Upper lobe of left lung (tissue), 4 donors: Measurements from ENCODE around the gene CHD9.

Experiments
- CTCF ChIP-seq, 6 experiments: fragments of 450-650 bp in 4 of 6; fragments of 200-600 bp in 2 of 6; sonication (generic) in 2 of 6; IDR thresholded peaks; one replicate each; pipeline ENCODE4 v1.5.1; 2016 to 2019; ENCODE audit warnings: antibody characterized with exemption in 6 of 6
- EP300 ChIP-seq, 4 donors: sonication (generic); formaldehyde crosslinking; IDR thresholded peaks; one replicate each; pipeline ENCODE4 v1.5.1; 2017; ENCODE audit warnings: antibody characterized with exemption in 4 of 4, control low read depth in 2 of 4
- POLR2A ChIP-seq, 4 donors: fragments of 450-650 bp; IDR thresholded peaks; one replicate each; pipeline ENCODE4 v1.5.1; 2016 to 2017; ENCODE audit warnings: antibody characterized with exemption in 4 of 4, mild to moderate bottlenecking in 2 of 4
- POLR2AphosphoS5 ChIP-seq, 2 donors: sonication (generic); formaldehyde crosslinking; IDR thresholded peaks; one replicate each; pipeline ENCODE4 v1.5.1; 2017; ENCODE audit warnings: antibody characterized with exemption in 2 of 2

- TF ChIP-seq CTCF (IDR thresholded peaks at IDR 0.05) (no peak), POLR2A (IDR thresholded peaks at IDR 0.05) (no peak), POLR2AphosphoS5 (IDR thresholded peaks at IDR 0.05) (no peak), EP300 (IDR thresholded peaks at IDR 0.05) (no peak)
Measured at GRCh38 chr16:53061701-53062159, 6.9 kb downstream of the CHD9 start.
